Trophoblast cell (in vitro differentiated cells and primary cell): ENCODE measurements around the gene HABP2.

Experiments
- DNase-seq, 2 donors: peaks; one replicate each; pipeline ENCODE4 v3.0.0-alpha.2; 2016
- H2AFZ ChIP-seq: 2 replicates; pipeline ENCODE4 v1.6.1; 2013; ENCODE audit warnings: low read length, moderate library complexity, mild to moderate bottlenecking; ENCODE audit not compliant: insufficient read depth, poor library complexity
- H2AK5ac ChIP-seq: 2 replicates; pipeline ENCODE4 v1.6.1; 2013; ENCODE audit warnings: mild to moderate bottlenecking, low read length
- H2BK120ac ChIP-seq: 2 replicates; pipeline ENCODE4 v1.6.1; 2013; ENCODE audit warnings: low read length, mild to moderate bottlenecking, moderate library complexity; ENCODE audit not compliant: insufficient read depth, poor library complexity
- H2BK12ac ChIP-seq: 2 replicates; pipeline ENCODE4 v1.6.1; 2013; ENCODE audit warnings: mild to moderate bottlenecking, low read length, moderate library complexity
- H2BK5ac ChIP-seq: 2 replicates; pipeline ENCODE4 v1.6.1; 2013; ENCODE audit warnings: low read length, low read depth, moderate library complexity, mild to moderate bottlenecking; ENCODE audit not compliant: poor library complexity
- H3K14ac ChIP-seq: 2 replicates; pipeline ENCODE4 v1.6.1; 2013; ENCODE audit warnings: mild to moderate bottlenecking, low read length
- H3K18ac ChIP-seq: 2 replicates; pipeline ENCODE4 v1.6.1; 2013; ENCODE audit warnings: mild to moderate bottlenecking, low read length
- H3K23ac ChIP-seq: 2 replicates; pipeline ENCODE4 v1.6.1; 2013; ENCODE audit warnings: low read length
- H3K27ac ChIP-seq: 2 replicates; pipeline ENCODE4 v1.5.1; 2013; ENCODE audit warnings: low read depth, mild to moderate bottlenecking, inconsistent platforms, low read length, moderate library complexity
- H3K27me3 ChIP-seq: 2 replicates; pipeline ENCODE4 v1.6.1; 2013; ENCODE audit warnings: inconsistent platforms, mild to moderate bottlenecking, low read length, moderate library complexity; ENCODE audit not compliant: insufficient read depth
- H3K36me3 ChIP-seq, 2 experiments: 1 replicate in 1 of 2; 2 replicates in 1 of 2; pipeline ENCODE4 v1.6.1; 2013; ENCODE audit warnings: low read length in 2 of 2, mild to moderate bottlenecking in 2 of 2, moderate library complexity in 1 of 2; ENCODE audit not compliant: insufficient read depth in 2 of 2, control insufficient read depth in 1 of 2
- H3K4ac ChIP-seq: 2 replicates; pipeline ENCODE4 v1.6.1; 2013; ENCODE audit warnings: low read depth, mild to moderate bottlenecking, low read length, moderate library complexity
- H3K4me1 ChIP-seq, 2 experiments: 1 replicate in 1 of 2; 2 replicates in 1 of 2; pipeline ENCODE4 v1.6.1; 2013; ENCODE audit warnings: low read length in 2 of 2, mild to moderate bottlenecking in 2 of 2, moderate library complexity in 1 of 2; ENCODE audit not compliant: insufficient read depth in 2 of 2, control insufficient read depth in 1 of 2
- H3K4me2 ChIP-seq: 2 replicates; pipeline ENCODE4 v1.6.1; 2013; ENCODE audit warnings: inconsistent platforms, mild to moderate bottlenecking, low read length, moderate library complexity
- H3K4me3 ChIP-seq: 2 replicates; pipeline ENCODE4 v1.5.1; 2013; ENCODE audit warnings: mild to moderate bottlenecking, low read depth, low read length, inconsistent platforms
- H3K79me1 ChIP-seq: one replicate; pipeline ENCODE4 v1.6.1; 2013; ENCODE audit warnings: low read length
- H3K79me2 ChIP-seq: 2 replicates; pipeline ENCODE4 v1.6.1; 2013; ENCODE audit warnings: low read length, mild to moderate bottlenecking; ENCODE audit not compliant: control insufficient read depth, insufficient read depth, poor library complexity
- H3K9ac ChIP-seq: 2 replicates; pipeline ENCODE4 v1.6.1; 2013; ENCODE audit warnings: mild to moderate bottlenecking, low read length
- H3K9me3 ChIP-seq: 2 replicates; pipeline ENCODE4 v1.6.1; 2013; ENCODE audit warnings: low read depth, mild to moderate bottlenecking, control low read depth, inconsistent platforms, low read length; ENCODE audit not compliant: insufficient read depth
- H4K12ac ChIP-seq: 2 replicates; pipeline ENCODE4 v1.6.1; 2013; ENCODE audit warnings: low read depth, mild to moderate bottlenecking, low read length, moderate library complexity
- H4K8ac ChIP-seq: 2 replicates; pipeline ENCODE4 v1.6.1; 2013; ENCODE audit warnings: low read depth, mild to moderate bottlenecking, low read length, moderate library complexity
- H4K91ac ChIP-seq: one replicate; pipeline ENCODE4 v1.6.1; 2013; ENCODE audit warnings: low read depth, mild to moderate bottlenecking, low read length, moderate library complexity
- WGBS: extraction: QIAGEN DNeasy Blood & Tissue Kit; methylation state at CpG from one replicate; pipeline ENCODE4 v1.1.7; 2013; ENCODE audit warnings: missing lambda C conversion rate; ENCODE audit not compliant: insufficient read length, insufficient coverage; ENCODE audit errors: extremely low coverage; 5-methylcytosine and 5-hydroxymethylcytosine counted together

HABP2 gene

GRCh38 chr10:113557424-113557862, 4.6 kb downstream of the HABP2 start:
- no peak overlapping the region for H2BK5ac ChIP-seq
- H3K18ac ChIP-seq = no peak overlapping the region
- H3K4me3 ChIP-seq = no peak overlapping the region
- no peak overlapping the region for H2AK5ac ChIP-seq
- DNase-seq = no peak
- no peak overlapping the region for H3K4ac ChIP-seq
- H2BK120ac ChIP-seq = no peak overlapping the region
- no peak overlapping the region for H2BK12ac ChIP-seq
- H3K9me3 ChIP-seq = peaks cover 2% of the 10 kb centered on the region
- no peak overlapping the region for H3K9ac ChIP-seq
- H3K79me2 ChIP-seq = no peaks in the 10 kb centered on the region
- no CpG with 5 or more reads among the region's 9 CpGs for WGBS
- no peaks in the 10 kb centered on the region for H3K79me1 ChIP-seq
- H3K36me3 ChIP-seq = no peaks in the 10 kb centered on the region
- H4K8ac ChIP-seq = no peak overlapping the region
- H3K14ac ChIP-seq = no peak overlapping the region
- no peak overlapping the region for H3K27ac ChIP-seq
- peaks cover 8% of the 10 kb centered on the region for H3K27me3 ChIP-seq
- no peak overlapping the region for H2AFZ ChIP-seq
- H4K91ac ChIP-seq = no peak overlapping the region
- H3K4me2 ChIP-seq = no peak overlapping the region
- H3K4me1 ChIP-seq = peaks cover 4 to 7% of the 10 kb centered on the region in 2 experiments
- H4K12ac ChIP-seq = no peak overlapping the region
- H3K23ac ChIP-seq = no peak overlapping the region

- Histone ChIP-seq H3K36me3 (no peaks in the 10 kb centered on the region), H2AFZ (no peak overlapping the region), H3K14ac (no peak overlapping the region), H3K23ac (no peak overlapping the region), H4K91ac (no peak overlapping the region), H3K79me2 (no peaks in the 10 kb centered on the region), H3K4me3 (no peak overlapping the region), H2BK12ac (no peak overlapping the region), H3K4me2 (no peak overlapping the region), H4K12ac (no peak overlapping the region), H4K8ac (no peak overlapping the region), H2BK120ac (no peak overlapping the region), H3K9me3 (peaks cover 2% of the 10 kb centered on the region), H3K4me1 (peaks cover 4 to 7% of the 10 kb centered on the region in 2 experiments), H3K27me3 (peaks cover 8% of the 10 kb centered on the region), H3K9ac (no peak overlapping the region), H2BK5ac (no peak overlapping the region), H3K4ac (no peak overlapping the region), H3K18ac (no peak overlapping the region), H2AK5ac (no peak overlapping the region), H3K27ac (no peak overlapping the region), H3K79me1 (no peaks in the 10 kb centered on the region)
- peak; percentile 30 to 78 for DNase-seq
- WGBS = no CpG with 5 or more reads among the region's 9 CpGs
Measured at GRCh38 chr10:113557903-113558321, 5.1 kb downstream of the HABP2 start.

- no peak overlapping the region for H3K18ac ChIP-seq
- no peak overlapping the region for H3K27ac ChIP-seq
- H3K4me3 ChIP-seq = no peak overlapping the region
- H2AK5ac ChIP-seq = no peak overlapping the region
- H2BK5ac ChIP-seq = no peak overlapping the region
- H2BK12ac ChIP-seq = no peak overlapping the region
- peaks cover 4 to 7% of the 10 kb centered on the region in 2 experiments for H3K4me1 ChIP-seq
- H3K79me1 ChIP-seq = no peaks in the 10 kb centered on the region
- WGBS = no CpG with 5 or more reads among the region's 5 CpGs
- H3K27me3 ChIP-seq = peaks cover 8% of the 10 kb centered on the region
- no peak overlapping the region for H4K8ac ChIP-seq
- no peak overlapping the region for H2AFZ ChIP-seq
- H3K9me3 ChIP-seq = no peaks in the 10 kb centered on the region
- no peak overlapping the region for H4K12ac ChIP-seq
- H3K14ac ChIP-seq = no peak overlapping the region
- no peak overlapping the region for H4K91ac ChIP-seq
- no peak overlapping the region for H3K9ac ChIP-seq
- H3K79me2 ChIP-seq = no peaks in the 10 kb centered on the region
- H2BK120ac ChIP-seq = no peak overlapping the region
- no peak overlapping the region for H3K23ac ChIP-seq
- H3K36me3 ChIP-seq = no peaks in the 10 kb centered on the region
- no peak overlapping the region for H3K4ac ChIP-seq
- peak; percentile 97 to 99 for DNase-seq
- no peak overlapping the region for H3K4me2 ChIP-seq
Measured at GRCh38 chr10:113560071-113560470, 7.2 kb downstream of the HABP2 start.

GRCh38 chr10:113561214-113561613, 8.4 kb downstream of the HABP2 start:
- H3K23ac ChIP-seq = no peak overlapping the region
- H3K36me3 ChIP-seq = no peaks in the 10 kb centered on the region
- no peak overlapping the region for H2AFZ ChIP-seq
- no CpG with 5 or more reads among the region's 3 CpGs for WGBS
- no peak overlapping the region for H2BK12ac ChIP-seq
- no peak overlapping the region for H3K4me3 ChIP-seq
- H3K4ac ChIP-seq = no peak overlapping the region
- no peak overlapping the region for H3K14ac ChIP-seq
- peaks cover 8% of the 10 kb centered on the region for H3K27me3 ChIP-seq
- H4K91ac ChIP-seq = no peak overlapping the region
- H3K4me1 ChIP-seq = peaks cover 4 to 7% of the 10 kb centered on the region in 2 experiments
- H2AK5ac ChIP-seq = no peak overlapping the region
- no peaks in the 10 kb centered on the region for H3K9me3 ChIP-seq
- no peak overlapping the region for H2BK120ac ChIP-seq
- no peak for DNase-seq
- H3K79me2 ChIP-seq = no peaks in the 10 kb centered on the region
- H3K27ac ChIP-seq = no peak overlapping the region
- H3K9ac ChIP-seq = no peak overlapping the region
- no peak overlapping the region for H4K8ac ChIP-seq
- H3K4me2 ChIP-seq = no peak overlapping the region
- no peak overlapping the region for H4K12ac ChIP-seq
- H3K79me1 ChIP-seq = no peaks in the 10 kb centered on the region
- no peak overlapping the region for H3K18ac ChIP-seq
- no peak overlapping the region for H2BK5ac ChIP-seq
